HG03378 (cell line): ENCODE data around the gene FOXE1.

Experiments
- ATAC-seq: cut with Tn5 transposase; IDR thresholded peaks from one replicate; pipeline ENCODE4 v1.9.1; 2021; ENCODE audit warnings: mild to moderate bottlenecking, moderate library complexity; ENCODE audit not compliant: unreplicated experiment

Gene FOXE1

GRCh38 chr9:97853056-97853843 is at the start of gene FOXE1:
TSS of gene FOXE1 (plus strand) at chr9:97853226. CDS start at chr9:97853915, 689 bp downstream.
- no peak for ATAC-seq

GRCh38 chr9:97804059-97804365 is 49.0 kb upstream of the FOXE1 start:
- no peak for ATAC-seq

GRCh38 chr9:97806721-97807120 is 46.3 kb upstream of the FOXE1 start:
- no peak for ATAC-seq

GRCh38 chr9:97807681-97808080 is 45.3 kb upstream of the FOXE1 start:
- ATAC-seq = no peak

- no peak for ATAC-seq
Observed at GRCh38 chr9:97808415-97808814, 44.6 kb upstream of the FOXE1 start.

- no peak for ATAC-seq
Observed at GRCh38 chr9:97808972-97809371, 44.1 kb upstream of the FOXE1 start.

GRCh38 chr9:97809666-97810344 is 43.2 kb upstream of the FOXE1 start:
- ATAC-seq = no peak

- no peak for ATAC-seq
Observed at GRCh38 chr9:97811533-97812246, 41.3 kb upstream of the FOXE1 start.

GRCh38 chr9:97812247-97812543 is 40.8 kb upstream of the FOXE1 start:
- ATAC-seq = no peak

GRCh38 chr9:97813072-97813471 is 40.0 kb upstream of the FOXE1 start:
- no peak for ATAC-seq

GRCh38 chr9:97819735-97820134 is 33.3 kb upstream of the FOXE1 start:
- no peak for ATAC-seq

GRCh38 chr9:97820373-97820772 is 32.7 kb upstream of the FOXE1 start:
- no peak for ATAC-seq

- no peak for ATAC-seq
Observed at GRCh38 chr9:97830884-97831829, 21.9 kb upstream of the FOXE1 start.

- ATAC-seq = no peak
Observed at GRCh38 chr9:97831843-97832636, 21.0 kb upstream of the FOXE1 start.

- no peak for ATAC-seq
Observed at GRCh38 chr9:97840521-97840920, 12.5 kb upstream of the FOXE1 start.

GRCh38 chr9:97842960-97843359 is 10.1 kb upstream of the FOXE1 start:
- ATAC-seq = no peak

- ATAC-seq = no peak
Observed at GRCh38 chr9:97845130-97845529, 7.9 kb upstream of the FOXE1 start.

GRCh38 chr9:97845763-97846162 is 7.3 kb upstream of the FOXE1 start:
- no peak for ATAC-seq

GRCh38 chr9:97846347-97846746 is 6.7 kb upstream of the FOXE1 start:
- ATAC-seq = no peak

GRCh38 chr9:97847474-97848214 is 5.4 kb upstream of the FOXE1 start:
- no peak for ATAC-seq
